Left hindlimb (tissue), 1 donor: ENCODE data around the gene PRKN.
A peak's percentile ranks its signal among the peaks of the same experiment; 100 is the strongest.

Experiments
- DNase-seq: peaks from one replicate; pipeline ENCODE4 v3.0.0-alpha.2; 2018

Gene PRKN

DNA sequence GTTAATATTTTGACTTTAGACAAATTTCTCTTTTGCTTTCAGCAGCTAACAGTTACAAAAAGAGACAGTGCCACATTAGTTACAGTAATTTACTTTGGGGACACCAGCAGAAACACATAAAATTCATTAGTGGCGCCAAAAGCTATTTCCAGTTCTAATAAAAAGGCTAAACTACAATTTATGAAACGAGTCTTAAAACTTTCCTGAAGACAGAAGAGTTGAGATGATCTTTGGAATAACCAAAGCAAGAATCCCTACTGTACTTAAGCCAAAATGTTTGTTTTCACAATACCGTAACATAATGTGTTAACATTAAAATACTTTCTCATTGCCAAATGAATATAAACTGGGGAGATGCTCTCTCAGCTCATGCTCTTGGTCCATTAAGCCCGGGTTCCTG lies 1103.5 kb downstream of the PRKN start:
- DNase-seq: no peak

DNA sequence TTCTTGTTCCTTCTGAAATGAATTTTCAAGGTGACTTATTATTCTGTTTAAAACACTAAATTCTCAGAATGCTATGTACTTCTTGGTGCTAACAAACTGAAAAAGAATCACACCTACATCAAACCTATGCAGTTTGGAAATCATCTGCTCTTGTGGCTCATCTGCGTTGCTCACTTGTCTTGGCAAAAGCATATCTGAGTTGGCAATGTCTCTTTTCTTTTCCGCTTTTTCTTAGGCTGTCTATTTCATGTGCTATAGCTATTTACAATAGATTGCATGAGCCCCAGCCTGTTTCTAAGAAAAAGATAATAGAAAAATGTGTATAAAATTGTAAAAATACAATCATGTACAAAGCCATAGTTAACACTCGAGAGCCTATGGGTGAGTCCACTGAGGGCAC lies 1104.8 kb downstream of the PRKN start:
- DNase-seq: no peak

DNA sequence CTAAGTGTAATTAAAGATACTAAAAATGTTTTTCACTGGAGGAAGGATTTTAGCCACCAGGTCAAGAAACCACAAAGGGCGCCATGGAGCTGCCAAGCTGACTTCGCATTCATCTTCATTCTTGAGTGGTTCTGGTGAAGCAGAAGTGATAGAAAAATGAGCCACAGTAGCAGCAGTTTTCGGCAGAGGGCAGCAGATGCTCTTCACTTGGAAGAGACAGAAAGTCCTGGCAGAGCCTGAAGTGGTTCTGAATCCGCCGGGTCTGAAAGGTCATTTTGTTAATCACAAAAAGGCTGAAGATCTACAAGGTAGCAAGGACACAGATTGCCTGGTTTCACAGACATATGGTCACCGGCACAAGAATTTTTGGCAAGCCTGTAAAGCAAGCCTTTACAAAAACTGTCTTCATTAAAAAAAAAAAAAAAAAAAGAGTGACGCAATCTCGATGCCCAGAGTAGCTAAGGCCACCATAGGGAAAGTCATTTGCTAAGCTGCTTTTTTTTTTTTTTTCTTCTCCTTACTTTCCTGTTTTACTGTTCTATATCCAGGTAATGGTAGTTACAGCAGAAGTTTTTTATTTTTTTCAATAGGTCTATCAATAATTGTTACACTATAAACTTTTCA lies 1108.6 kb downstream of the PRKN start:
- DNase-seq: peak; percentile 50

DNA sequence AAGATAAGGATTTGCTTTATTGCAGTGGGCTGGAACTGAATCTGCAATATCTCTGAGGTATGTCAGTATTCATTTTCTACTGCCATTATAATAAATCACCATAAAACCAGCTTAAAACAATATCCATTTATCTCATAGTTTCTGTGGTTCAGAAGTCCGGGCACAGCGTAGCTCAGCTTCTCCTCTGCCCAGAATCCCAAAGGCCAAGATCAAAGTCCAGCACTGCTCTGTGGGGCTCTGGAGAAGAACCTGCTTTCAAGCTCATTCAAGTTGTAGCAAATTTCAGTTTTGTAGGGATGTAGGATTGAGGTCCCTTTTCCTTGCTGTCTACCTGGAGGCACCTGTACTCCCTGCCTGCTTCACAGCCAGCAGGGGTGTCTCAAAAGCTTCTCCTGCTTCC lies 1113.9 kb downstream of the PRKN start:
- no peak for DNase-seq

DNA sequence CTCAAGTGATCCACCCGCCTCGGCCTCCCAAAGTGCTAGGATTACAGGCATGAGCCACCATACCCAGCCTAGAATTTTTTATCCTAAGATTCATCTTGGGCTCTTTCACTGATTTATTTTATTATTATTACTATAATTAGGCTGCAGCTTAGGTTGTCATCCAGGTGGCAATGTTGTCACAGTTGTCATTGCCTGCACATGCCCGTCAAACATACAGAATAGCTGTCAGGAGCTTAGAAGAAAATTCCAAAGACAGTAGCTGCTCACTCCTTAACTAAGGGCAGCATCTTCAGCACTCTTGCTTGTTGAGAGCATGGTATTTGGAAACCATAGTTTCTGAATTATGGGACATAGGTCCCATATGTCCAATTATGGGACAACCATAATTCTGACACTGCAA lies 1118.8 kb downstream of the PRKN start:
- DNase-seq: no peak

DNA sequence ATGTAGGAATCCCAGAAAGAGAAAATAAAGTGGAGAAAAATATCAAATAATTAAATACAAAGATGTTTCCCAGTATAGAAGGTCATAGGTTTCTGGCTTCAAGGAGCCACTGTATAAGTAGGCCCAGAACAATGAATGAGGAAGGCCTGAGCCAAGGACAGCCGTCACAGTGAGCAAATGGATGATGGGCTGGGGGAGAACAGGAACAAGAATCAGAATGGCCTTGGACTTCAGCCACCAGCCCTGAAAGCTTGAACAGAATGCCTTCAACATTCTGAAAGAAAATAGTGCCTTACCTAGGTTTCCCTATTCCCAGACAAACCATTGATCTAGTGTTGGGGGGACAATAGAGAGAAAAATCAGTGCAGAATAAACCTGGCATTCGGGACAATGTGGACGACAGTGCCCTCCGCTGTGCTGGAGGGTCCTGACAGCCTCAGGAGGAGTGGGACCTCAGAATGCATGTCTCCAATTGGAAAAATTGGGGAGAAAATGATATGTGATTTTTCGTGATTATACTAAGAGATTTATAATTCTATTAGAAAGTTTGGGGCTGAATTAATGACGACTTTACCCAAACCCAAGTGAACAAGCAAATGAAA lies 1119.8 kb downstream of the PRKN start:
- DNase-seq: no peak

DNA sequence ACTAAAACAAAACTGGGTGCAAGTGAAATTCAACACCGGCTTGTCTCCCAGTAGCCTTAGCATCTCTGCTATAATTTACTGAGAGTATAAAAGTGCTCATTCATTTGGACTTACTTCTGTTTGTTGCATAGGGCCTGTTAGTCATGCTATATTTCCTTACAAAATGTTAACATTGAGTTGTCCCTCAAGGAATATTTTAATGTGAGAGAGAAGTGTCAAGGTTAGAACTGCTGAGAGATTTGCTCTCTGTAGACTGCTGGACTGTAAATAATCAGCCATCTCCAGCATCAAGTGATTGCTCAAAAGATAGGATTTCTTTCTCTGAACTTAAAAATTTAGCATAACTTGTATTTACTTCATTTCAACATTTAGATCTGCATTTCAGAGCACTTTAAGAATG lies 1125.2 kb downstream of the PRKN start:
- no peak for DNase-seq

DNA sequence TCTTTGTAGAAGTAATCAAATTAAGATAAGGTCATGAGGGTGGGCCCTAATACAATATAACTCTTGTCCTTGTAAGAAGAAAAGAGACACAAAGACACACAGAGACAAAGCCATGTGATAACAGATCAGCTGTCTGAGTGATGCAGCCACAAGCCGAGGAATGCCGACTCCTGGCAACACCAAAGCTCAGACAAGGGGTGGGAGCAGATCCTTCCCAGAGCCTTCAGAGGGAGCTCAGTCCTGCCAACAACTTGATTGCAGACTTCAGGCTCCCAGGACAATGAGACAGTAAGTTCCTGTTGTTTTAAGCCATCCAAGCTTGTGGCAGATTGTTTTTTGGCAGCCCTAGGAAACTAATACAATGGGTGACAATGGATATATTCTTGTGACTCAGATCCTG lies 1128.7 kb downstream of the PRKN start:
- DNase-seq: no peak

DNA sequence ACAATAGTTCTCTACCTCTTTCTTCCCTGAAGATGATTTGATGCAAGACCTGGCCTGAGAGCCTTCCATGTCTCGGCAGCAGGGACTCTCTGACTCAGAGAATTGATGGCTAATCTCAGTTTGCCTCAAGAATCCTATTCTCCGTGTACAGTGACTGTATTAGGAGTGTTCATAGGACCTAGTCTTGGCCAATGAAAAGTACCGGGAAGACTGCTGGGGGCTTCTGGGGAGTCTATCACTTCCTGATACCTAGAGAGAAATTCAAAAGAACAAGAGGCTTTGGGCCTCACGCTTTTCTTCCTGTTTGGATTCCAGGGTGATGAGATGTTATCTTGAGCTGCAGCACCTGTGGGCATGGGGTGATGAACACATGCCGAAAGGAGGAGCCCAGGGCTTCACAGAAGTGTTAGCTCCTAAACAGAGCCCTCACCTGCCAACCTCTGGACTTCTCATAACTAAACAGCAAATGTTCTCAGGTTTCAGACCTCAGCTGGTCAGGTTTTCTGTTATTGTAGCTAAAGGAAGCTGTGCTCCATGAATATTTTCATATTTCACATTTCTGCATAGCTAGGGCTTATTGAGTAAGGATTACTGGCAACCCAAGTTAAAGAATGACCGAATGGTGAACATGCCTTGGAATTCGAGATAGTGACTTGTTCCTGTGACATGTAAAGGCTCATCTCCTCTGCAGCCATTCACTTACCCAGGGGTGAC lies 1130.6 kb downstream of the PRKN start:
- DNase-seq: no peak

DNA sequence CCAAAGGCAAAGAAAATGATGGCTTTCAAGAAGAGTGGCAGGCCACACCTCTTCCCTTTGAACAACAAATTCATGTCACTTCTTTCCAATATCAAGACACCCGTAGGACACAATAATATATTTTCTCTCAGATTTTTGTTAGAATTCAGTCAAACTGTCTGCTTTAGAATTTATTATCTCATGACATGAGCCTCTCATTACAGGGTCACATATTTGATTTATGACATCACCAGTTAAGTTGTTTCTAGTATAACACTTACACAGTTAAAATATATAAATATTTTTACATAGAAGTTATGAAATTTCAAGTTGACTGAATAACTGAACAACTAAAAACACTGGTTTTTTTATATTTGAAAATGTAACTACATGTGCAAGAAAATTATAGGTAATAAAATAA lies 1133.2 kb downstream of the PRKN start:
- no peak for DNase-seq

DNA sequence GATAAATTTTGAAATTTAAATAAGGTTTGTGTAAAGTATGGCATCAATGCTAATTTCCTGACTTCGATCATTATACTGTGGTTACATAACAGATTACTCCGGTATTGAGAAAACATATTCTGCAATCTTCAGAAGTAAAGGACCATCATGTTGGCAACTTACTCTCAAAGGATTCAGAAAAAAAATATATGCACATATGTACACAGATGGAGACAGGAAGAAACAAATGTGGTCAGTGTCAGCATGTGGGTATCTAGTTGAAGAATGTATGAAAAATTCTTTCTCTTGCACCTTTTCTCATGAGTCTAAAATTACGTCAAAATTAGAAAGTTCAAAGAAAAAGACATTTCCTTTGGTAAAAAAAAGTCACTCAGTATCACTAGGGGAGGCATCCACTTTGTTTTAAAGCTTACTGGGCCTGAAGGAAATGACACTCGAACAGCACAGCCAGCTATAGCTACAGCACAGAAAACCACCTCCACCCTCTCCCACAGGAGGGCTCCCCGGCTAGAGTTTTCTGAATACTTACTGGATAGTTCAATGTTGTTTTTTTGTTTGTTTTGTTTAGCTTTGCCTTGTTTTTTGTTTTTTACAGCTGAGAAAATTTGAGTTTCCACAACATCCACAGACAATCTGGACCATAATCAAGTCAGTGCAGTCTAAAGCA lies 1136.5 kb downstream of the PRKN start:
- no peak for DNase-seq

DNA sequence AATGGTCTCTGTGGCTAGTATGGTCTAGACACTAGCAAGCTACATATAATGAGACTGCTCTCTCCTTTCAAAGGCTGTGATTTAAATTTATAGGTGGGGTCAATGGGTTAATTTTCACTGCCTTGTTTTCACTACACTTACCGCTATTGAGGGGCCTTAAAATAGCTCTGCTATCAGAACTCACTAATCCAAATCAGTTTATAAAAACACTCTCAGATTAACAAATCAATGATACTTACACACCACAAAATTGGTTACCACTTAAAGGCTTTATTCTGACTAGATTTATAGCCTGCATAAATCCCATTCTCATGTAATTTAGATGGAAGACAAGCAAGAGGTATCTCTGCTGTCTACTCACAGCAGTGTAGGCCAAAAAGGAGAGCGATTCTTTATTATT lies 1140.7 kb downstream of the PRKN start:
- no peak for DNase-seq

DNA sequence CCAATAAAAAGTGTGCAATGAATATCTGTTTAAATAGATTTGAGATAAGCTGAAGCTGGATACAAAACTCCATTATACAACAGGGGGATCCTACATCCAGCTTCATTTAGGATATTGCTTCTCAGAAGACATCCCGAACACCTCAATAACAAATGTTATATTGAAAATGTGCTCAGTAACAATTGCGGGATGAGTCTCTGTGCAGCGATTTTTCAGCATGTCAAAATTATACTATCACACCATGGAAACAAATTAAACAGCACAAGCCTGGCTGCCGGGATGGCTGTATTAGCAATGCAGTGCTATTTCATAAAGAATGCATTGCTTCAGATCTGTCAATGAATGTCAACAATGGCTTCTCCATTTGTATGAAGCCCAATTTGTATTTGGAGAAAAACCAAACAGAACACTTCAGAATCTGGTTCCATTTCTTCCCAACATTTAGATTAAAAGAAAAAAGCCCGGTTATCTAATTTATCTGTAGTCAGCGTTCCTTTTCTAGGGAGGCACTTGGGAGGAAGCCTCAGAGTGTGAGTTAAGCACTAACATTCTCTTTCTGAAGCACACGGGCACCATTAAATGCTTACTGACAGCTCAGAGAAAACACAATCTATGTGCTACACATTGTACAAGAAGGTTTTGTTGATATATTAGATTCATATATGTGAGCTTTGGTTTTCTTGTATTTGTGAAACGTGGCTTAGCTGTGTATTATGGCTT lies 1142.8 kb downstream of the PRKN start:
- no peak for DNase-seq

DNA sequence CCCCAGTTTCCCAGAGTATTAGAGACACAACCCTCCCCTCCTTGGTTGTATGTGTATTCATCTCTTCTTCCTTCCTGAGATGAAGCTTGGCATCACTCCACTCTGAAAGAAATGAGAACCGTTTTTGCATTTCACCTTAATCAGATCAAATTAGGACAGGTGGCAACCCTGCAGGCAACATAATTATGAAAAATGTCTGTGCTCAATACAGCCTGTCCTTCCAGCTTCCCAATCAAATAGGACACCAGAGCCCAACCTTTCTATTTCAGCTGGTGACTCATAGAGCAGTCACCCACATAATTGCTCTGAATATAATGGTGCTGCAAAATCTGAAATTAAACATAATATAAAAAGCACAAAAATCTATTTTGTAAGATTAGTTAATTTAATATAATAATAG lies 1143.5 kb downstream of the PRKN start:
- DNase-seq: no peak

DNA sequence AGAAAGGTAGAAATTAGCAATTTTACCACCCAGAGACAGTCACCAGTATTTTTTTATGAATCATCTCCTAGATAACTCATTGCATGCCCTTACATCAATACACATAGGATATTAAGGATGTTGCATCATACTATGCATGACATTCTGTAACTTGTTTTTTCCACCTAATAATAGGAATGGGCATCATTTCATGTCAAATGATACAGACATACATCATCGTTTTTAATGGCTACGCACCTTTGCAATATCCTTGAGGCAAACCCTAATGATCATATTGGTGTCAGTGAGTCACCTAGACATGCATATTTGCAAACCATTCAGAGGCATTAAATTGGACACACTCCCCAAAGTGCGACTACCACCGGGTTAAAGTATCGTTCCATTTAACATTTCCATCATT lies 1144.0 kb downstream of the PRKN start:
- no peak for DNase-seq

DNA sequence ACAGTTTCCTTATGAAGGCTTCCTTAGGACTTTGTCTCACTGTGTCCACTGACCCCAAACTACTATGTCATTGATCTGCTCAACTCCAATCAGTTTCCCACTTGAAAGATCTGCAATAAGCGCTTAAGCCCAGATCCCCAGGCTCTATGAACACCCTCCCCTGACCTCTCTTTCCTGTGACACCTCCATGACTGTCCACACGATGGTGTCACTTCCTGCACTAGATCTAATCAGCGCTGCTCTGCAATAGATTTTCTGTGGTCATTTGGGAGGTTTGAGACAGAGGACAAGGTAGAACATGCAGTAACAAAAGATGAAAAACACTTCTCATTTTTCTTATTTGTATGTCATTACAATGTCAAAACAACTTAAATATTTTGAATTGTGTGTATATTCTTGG lies 1149.1 kb downstream of the PRKN start:
- no peak for DNase-seq

DNA sequence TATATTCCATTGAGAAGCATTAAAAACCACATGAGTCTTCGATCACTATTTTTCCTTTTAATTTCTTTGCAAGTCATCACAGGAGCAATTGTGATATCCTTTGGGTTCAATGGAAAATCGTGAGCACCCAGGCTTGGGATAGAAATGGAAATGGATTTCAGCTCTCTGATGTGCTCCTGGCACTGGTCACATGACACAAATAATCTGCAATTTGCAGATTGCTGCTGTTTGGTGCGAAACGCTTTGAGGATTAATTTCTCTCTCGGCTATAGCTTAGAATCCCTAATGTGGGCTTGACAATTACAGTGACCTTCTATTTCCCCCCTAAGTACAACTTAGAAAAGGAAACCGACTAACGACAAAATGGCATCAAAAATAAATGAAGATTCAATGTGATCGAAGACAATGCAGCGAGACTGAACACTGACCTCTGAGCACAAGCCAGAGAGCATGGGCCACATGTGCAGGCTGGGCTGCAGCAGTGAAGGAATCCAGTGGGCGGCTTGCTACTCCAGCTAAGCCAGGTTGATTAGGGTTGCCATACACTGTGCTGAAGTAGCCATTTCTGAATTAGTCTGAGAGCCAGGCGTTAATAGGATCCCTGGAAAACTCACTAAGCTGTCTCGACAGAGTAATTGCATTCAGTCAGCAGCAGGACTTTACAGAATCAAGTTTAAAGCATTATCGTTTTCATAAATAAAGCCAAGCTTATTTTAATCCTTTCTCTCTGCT lies 1151.9 kb downstream of the PRKN start:
- no peak for DNase-seq

DNA sequence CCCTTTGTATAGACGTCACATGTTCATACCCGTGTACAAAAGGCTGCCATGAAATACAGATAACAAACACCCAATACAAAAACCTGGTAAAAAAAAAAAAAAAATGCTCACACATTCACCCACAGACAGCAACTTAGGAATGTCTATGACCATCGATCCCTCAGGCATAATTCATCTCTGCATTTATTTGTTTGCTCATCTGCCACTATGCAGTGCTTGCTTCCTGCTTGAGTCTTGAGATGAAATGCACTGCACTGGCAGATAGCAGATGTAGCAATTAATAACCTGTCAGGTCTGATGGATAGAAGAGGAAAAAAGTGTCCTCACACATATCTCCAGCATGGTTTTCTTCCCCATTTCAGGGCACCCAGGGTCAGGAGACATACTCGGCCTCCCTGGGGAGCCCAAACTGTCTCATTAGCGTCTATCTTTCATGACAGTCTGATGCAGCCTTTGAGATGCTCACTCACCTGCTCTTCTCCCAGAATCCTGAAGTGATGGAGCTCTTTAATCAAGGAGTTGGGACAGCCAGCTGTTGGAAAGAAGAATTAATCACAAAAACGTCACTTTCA lies 1158.6 kb downstream of the PRKN start:
- DNase-seq: no peak

DNA sequence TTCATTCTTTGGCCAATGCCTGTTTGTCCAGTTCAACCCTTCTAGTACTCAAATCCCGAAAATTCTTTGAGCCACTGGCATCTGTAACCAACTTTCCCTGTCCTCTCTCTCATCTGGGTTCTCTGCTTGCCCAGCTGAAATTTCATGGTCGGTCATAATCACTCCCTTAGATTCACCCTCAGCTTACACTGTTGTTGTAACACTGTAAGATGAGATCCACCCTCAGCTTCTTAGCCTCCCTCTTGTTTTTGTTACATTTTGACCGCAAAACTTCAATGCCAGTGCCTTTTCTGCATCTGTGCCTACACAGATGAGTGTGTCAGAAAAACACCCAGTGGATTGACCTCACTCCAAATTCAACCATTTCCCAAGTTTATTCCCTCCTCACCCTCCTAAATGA lies 1162.6 kb downstream of the PRKN start:
- no peak for DNase-seq

DNA sequence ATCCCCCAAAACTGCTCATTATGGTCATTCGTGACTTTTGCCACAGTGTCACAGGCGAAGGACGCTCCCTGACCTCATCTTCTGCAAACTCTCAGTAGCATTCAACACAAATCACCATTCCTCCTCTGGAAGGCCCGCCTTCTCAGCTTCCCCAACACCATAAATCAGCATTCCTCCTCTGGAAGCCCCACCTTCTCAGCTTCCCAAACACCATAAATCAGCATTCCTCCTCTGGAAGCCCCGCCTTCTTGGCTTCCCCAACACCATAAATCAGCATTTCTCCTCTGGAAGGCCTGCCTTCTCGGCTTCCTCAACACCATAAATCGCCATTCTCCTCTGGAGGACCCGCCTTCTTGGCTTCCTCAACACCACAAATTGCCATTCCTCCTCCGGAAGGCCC lies 1165.7 kb downstream of the PRKN start:
- no peak for DNase-seq

DNA sequence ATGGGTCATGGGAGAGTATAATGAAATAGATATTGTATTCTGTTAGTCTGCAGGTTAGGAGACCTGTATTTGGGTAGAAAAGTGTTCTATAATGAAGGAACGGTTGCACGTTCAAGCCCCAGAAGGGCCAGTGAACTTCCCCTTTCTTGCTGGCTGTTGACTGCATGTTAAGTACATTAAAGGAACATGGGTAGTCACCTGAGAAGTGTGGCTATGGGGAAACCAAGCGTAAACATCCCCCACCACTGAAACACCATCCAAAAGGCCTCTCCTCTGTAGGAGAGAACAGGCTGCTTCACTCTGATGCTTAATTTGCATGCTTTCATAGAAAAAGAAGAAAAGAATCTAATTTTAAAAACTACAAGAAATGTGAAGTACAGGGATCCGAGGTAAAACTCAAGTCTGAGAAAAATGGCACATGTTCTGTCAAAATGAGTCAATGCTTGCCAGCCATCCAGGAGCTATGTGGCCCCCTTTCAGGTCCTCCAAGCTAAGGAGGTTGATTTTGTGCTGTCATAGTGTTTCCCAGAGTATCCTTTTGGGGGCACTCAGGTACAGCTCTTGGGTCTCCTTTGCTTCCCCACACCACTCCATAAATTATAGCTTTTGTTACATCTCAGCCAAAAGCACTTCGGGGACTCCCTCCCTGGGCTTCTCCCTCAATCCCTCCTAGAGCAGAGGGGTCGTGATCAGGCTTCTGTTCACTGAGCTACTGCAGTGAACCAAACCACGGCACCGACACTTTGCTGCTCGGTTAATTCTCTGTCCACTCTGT lies 1170.0 kb downstream of the PRKN start:
- no peak for DNase-seq

DNA sequence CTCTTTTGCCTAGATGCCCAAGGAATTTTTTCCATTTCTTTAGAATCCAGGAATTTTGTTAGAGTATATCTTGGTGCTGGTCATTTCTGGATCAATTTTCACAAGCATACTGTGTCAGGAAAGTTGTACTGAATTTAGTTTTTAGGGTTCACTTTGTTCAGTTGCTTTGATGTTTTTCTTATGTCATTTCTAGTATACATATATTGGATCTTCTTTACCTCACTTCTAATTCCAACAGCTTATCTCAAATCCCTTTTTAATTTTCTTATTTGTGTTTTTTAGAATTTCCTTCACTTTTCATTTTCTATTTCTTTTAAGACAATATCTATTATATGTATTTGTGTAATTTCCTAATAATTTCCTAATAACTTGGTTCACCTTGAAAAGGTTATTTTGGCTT lies 1172.7 kb downstream of the PRKN start:
- DNase-seq: no peak
